SKM-1 treated with dmso at 0.1 percent for 144 hours (cell line): ENCODE results near the gene ZNF277.

Experiments
- DNase-seq: peaks from one replicate; lab custom pipeline; 2025; ENCODE audit not compliant: unreplicated experiment; lab: John Stamatoyannopoulos, UW

Gene ZNF277

DNA sequence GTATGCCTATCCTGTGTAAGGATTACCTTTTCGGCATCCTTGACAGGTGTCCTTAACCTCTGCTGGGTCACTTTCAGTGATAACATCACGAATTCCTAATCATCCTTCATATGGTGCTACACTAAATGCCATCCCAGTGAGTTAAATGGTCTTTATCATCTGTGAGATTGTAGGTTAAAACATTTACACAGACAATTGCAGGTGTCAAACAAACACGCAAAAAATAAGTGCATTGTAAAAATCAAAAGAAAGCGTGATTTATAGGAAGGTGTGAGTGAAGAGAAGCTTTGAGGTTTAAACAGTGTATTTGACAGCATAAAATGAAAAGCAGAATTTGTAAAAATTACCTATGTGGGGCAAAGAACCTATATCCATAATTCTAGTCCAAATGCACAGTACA lies 132.3 kb downstream of the ZNF277 start:
- no peak for DNase-seq

- no peak for DNase-seq
Observed at GRCh38 chr7:112341464-112341863, 135.0 kb downstream of the ZNF277 start.

GRCh38 chr7:112346381-112347060 lies 140.0 kb downstream of the ZNF277 start:
- no peak for DNase-seq

- DNase-seq = no peak
Observed at GRCh38 chr7:112347088-112347487, 140.6 kb downstream of the ZNF277 start.

- DNase-seq = no peak
Observed at GRCh38 chr7:112350585-112350984, 144.1 kb downstream of the ZNF277 start.

DNA sequence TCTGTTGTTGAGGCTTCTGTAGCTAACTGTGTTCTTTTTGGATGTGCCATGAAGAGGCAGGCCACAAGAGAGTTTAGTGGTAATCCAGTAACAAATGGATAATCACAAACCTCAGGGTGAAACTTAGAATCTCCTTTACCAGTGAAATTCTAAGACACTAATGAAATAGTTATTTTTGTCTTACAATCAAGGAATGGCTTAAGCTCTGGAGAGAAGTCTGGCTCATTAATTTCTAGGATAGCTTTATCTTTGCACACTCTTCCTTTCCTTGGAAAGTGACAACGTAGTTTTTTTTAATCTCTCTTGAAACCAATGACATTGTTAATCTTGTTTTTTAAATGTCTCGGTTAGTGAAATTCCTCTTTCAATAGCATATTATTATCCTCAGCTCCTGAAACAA lies 150.1 kb downstream of the ZNF277 start:
- no peak for DNase-seq

DNA sequence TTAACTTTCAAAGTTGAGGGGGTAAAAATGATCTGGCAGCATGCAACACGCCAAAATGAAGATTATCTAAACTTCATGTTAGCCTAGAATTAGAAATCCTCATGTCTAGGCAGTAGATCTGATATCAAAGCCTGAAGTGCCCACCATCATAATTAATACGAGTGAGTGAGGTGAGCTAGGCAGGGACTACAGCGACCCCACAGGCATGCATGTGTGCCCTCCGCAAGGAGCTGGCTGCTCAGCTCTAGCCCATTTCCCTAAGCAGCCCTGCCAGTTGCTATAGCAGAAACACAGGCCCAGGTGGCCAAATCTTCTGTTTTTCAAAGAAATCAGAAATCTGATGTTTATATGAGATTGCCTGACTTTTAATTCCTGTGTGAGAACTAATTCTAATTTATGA lies 150.6 kb downstream of the ZNF277 start:
- no peak for DNase-seq

GRCh38 chr7:112358513-112358912 lies 152.0 kb downstream of the ZNF277 start:
- DNase-seq = no peak

DNA sequence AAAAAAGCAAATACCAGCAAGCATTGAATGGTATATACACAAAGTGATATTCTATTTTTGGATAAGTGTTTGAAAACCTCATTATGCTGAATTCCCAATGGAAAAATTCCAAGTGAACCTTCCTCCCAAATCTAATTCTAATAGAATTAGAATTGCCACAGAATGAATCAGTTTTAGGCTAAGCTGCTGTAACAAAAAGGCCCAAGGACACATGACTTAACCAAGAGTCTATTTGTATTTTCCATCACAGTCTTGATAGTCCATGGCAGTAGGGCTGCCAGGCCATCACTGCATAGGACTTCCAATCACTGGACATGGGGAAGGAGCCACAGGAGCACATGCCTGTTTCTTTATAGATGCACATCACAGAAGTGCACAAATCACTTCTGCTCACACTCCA lies 152.6 kb downstream of the ZNF277 start:
- DNase-seq = no peak

- no peak for DNase-seq
Observed at GRCh38 chr7:112360681-112361080, 154.2 kb downstream of the ZNF277 start.

DNA sequence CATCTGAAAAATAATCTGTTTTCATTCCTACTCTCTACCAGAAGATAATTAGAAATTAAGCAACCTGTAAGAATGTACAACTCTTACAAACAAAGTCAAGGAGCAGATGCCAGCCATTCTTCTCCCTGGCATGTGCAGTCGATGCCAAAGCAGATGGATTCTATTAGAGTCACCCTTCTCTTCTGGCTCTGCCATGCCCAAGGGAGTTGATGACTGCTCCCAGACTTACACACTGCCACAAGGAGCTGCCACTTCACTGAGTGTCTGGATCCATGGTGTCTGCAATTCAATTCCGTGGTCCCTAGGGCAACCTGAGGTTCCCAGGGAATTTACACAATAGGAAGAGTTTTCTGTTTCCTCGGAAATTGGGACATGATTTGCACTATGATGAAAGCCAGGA lies 154.7 kb downstream of the ZNF277 start:
- no peak for DNase-seq

DNA sequence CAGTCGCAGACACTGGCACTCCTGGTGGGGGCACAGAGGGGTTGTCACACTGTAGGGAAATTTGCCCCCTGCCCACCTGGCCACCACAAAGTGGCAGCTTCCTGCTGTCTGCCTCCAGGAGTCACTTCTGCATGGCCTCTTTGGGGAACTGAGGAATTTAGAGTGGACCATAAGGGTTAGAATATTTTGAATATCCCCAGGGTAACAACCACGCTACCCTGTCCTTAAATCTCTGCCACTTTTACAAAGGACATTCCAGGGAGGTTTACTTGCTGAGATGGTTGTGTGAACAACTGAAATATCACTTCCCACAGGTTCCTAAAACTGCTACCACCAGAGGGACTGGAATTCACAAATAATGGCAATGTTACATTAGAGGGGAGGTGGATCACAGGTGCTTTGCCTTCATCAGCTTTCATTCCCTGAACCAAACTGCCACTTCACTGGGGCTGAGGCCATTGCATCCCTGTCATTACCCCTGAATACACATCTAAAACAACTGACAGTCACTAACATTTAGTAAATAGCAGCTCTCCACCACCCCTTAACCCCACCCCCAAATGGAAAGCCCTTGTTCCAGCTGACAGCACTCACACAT lies 155.7 kb downstream of the ZNF277 start:
- no peak for DNase-seq

GRCh38 chr7:112362731-112363131 lies 156.2 kb downstream of the ZNF277 start:
- DNase-seq = no peak

DNA sequence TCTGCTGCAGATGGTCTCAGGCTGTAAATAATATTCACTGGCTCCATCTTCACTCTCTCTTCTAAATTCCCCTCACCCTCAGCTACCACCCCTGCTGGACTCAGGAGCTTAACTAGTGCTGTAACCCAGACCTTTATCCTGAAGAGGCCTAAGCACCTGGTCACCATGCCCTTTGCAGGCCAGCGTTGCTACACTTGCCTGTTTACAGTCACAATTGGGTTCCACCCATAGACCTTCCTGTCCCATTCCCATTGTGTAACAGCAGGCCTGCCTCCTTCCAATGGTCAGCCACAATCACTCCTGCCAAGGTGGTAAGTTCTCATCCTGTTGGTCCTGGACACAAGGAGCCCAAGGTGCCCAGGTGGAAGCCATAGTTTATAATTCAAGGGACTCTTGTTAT lies 157.9 kb downstream of the ZNF277 start:
- DNase-seq = no peak

DNA sequence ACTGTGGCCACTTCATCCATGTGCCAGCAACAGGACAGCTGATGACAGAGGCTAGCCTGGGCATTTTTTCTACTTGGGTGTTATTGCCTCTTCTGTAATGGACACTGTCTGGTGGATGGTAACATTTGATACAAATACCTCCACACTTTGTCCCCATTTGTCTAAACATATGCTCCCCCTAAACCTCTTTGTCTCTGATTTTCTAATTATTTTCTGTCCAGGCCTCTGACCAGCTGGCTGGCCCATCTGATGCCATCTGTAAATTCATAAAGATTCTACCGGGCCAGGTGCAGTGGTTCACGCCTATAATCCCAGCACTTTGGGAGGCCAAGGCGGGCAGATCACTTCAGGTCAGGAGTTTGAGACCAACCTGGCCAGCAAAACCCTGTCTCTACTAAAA lies 159.1 kb downstream of the ZNF277 start:
- DNase-seq = no peak

- DNase-seq = no peak
Observed at GRCh38 chr7:112366886-112367285, 160.4 kb downstream of the ZNF277 start.

DNA sequence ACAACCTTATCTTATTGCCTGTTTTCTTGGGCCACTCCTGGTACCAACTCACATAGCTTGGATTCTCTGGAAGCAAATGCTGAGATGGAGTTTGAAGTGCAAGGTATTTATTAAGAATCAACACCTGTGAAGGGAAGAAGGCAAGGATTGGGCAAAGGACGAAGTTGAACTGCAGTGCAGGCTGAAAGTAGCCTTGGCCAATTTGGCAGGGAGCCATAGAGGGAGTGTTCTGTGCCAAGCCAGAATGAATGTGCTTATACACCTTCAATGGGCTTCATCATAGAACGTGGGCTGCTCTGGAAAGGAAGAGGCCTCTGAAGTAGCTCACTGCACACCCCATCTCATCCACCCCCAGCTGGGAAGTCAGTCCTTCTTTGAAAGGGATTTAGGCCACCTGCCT lies 163.9 kb downstream of the ZNF277 start:
- DNase-seq = no peak

DNA sequence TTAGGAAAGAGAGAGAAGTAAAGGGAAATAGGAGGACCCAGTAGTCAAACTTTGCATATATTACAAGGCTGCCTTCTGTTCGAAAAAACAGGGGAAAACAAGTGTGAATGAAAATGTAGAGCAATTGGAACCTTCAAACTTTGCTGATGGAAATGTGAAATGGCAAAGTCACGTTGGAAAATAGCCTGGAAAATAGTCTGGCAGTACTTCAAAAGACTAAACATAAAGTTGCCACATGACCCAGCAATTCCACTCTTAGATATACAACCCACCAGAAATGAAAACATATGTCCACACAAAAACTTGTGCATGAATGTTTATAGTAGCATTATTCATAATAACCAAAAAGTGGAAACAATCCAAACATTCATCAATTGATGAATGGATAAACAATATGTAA lies 165.2 kb downstream of the ZNF277 start:
- DNase-seq = no peak

GRCh38 chr7:112372101-112372500 lies 165.6 kb downstream of the ZNF277 start:
- no peak for DNase-seq

DNA sequence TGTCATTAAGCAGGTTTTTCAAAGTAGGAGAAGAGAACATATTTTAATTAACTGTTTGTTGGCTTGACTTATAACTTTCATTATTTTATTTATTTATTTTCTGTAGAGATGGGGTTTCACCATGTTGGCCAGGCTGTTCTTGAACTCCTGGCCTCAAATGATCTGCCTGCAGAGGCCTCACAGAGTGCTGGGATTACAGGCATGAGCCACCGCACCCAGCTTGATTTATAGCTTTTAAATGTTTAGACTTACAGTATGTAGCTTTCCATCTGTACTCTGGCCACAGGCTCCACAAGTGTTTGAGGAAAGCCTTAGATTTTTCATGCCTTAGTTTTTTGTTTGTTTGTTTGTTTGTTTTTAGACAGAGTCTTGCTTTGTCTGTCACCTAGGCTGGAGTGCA lies 171.1 kb downstream of the ZNF277 start:
- DNase-seq = no peak

DNA sequence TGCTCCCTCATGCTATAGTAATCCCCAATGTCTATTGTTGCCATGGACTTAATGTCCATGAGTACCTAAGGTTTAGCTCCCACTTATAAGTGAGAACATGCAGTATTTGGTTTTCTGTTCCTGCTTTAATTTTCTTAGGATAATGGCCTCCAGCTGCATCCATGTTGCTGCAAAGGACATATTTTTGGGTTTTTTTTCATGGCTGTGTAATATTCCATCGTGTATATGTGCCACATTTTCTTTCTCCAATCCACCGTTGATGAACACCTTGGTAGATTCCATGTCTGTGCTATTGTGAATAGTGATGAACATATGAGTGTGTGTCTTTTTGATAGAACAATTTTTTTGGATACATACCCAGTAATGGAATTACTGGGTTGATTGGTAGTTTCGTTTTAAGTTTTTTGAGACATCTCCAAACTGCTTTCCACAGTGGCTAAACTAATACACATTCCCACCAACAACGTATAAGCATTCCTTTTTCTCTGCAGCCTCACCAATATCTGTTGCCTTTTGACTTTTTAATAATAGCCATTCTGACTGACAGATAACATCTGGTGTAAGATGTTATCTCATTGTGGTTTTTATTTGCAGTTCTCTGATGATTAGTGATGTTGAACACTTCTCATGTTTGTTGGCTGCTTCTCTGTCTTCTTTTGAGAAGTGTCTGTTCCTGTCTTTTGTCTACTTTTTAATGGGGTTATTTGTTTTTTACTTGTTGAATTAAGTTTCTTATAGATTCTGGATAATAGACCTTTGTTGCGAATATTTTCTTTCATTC lies 175.0 kb downstream of the ZNF277 start:
- no peak for DNase-seq

DNA sequence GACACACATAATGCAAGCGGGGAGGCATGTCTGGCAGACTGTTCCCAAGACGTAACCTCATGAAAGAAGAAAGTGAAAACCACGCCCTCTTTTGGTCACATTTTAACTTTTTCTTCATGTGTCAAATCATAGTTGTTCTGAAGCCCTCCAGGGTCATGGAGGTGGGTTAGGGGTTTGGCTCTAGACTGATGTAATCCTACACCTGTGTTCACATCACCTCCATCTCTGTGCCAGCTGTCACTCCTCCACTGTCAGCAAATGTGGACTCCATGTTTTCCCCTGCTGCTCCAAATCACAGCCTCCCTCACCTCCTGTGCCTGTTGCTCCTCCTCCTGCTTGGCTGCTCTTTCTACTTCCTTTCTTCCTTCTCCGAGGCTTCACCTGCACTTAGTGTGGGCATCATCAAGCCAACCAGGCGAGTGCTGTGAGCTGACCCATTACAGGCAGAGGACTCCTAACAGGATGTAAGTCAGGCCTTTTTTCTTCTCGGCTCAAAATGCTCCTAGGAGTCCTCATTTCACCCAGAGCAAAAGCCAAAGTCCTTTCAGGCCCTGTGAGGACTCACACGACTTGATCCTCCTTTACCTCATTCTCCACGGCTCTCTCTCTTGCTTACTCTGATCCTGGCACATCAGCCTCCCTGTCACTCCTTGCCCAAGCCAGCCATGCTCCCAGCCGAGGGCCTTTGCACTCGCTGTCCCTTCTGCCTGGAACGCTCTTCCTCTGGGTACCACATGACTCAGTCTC lies 177.3 kb downstream of the ZNF277 start:
- no peak for DNase-seq
